ENCODE data around the gene SLC39A8.
"Not testable (repeated sequence)": the region's sequence is repeated elsewhere in the genome, so short reads cannot be mapped to it uniquely, and the experiment has no call there.

SLC39A8 gene

DNA sequence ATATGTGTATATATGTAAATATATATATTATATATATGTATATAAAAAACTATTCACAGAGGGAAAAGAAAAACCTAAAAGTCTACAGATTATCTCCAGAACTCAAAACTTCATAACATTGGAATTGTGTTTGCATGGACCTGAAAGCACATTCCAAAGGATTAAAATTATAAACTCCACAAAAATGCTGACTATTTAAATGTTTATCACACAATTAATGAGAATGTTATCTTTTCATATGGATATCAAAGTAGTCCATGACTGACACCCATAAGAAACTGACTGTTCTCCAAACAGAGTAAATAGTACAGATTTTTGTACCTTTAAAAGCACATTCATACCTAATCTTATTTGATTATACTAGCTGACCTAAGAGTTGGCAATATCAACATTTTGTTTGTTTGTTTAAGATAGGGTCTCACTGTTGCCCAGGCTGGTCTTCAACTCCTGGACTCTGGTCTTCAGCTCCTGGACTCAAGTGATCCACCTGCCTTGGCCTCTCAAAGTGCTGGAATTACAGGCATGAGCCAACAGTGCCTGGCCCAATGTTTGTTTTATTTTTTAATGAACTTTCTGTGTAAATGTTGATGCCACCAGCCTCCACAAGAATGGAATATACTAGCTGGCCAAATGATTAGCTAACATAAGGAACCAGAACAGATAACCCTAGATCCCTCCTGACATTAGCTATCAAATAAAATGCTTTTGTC is 50.0 kb downstream of the SLC39A8 start:
- DNase-seq = no peak

DNA sequence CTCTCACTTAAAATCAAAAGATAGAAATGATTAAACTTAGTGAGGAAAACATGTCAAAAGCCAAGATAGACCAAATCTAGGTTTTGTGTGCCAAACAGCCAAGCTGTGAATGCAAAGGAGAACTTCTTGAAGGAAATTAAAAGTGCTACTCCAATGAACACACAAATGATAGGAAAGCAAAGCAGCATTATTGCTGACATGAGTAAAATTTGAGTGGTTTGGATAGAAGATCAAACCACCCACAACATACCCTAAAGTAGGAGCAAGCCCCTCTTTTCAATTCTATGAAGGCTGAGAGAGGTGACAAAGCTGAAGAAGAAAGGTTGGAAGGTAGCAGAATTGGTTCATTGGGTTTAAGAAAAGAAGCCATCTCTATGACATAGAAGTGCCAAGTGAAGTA is 56.8 kb downstream of the SLC39A8 start:
- no peak for DNase-seq

- DNase-seq = no peak
These were observed 59.5 kb downstream of the SLC39A8 start for GRCh38 chr4:102285831-102286230.

DNA sequence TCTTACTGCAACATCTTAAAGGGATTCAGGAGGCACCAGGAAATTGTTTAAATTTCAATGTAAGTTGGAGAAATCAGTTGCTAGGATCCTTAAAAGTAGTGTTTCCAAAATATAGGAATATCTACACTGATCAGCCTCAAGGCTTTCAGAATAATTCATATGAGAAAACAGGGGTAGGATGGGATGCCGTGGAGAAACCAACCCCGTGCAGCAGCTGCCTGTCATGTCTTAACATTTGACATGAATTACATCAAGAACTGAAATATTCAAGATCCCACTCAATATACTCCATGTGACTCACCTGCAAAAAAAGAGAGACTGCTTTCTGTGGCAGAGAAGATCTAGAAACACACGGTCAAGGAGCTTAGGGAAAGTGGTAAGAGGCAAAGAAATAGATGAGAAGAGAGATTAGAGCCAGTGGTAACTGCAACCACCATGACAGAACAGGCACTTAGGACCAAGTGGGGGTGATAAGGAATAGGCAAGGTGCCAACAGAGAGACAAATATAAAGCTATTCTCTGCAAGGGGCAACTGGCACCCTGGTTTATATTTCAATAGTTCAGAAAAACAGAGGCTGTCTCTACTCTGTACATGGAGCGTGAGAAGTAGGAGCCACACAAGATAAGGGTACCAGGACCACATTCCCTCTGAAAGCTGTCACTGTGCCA is 64.0 kb downstream of the SLC39A8 start:
- no peak for DNase-seq

GRCh38 chr4:102273317-102273716 is 72.0 kb downstream of the SLC39A8 start:
- not testable (repeated sequence) for DNase-seq

DNA sequence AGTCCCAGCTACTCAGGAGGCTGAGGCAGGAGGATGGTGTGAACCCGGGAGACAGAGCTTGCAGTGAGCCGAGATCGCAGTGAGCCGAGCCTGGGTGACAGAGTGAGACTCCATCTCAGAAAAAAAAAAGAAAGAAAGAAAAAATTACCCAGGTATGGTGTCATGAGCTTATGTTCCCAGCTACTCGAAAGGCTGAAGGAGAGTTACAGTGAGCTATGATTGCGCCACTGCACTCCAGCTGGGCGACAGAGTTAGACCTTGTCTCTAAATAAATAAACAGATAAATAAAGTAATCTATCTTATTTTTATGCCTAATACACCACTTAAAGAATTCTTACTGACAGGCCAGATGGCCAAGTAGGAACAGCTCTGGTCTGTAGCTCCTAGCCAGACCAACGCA is 73.0 kb downstream of the SLC39A8 start:
- no peak for DNase-seq

DNA sequence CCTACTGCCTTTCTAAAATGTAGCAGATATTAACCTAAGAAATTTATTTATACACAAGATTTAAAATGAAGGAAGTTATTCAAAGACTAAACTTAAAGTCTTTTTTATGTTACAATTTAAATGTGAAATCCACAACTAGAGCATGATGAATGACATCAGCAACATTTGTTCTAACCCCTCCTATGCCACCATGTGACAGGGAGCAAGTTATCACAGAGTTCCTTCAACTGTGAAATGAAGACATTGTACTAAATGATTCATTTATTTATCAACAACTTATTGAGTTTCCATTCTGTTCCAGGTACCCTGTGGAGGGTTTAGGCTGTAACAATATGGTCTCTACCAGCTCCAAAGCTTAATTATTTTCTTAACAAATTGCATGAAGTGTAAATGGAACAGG is 76.9 kb downstream of the SLC39A8 start:
- no peak for DNase-seq

DNA sequence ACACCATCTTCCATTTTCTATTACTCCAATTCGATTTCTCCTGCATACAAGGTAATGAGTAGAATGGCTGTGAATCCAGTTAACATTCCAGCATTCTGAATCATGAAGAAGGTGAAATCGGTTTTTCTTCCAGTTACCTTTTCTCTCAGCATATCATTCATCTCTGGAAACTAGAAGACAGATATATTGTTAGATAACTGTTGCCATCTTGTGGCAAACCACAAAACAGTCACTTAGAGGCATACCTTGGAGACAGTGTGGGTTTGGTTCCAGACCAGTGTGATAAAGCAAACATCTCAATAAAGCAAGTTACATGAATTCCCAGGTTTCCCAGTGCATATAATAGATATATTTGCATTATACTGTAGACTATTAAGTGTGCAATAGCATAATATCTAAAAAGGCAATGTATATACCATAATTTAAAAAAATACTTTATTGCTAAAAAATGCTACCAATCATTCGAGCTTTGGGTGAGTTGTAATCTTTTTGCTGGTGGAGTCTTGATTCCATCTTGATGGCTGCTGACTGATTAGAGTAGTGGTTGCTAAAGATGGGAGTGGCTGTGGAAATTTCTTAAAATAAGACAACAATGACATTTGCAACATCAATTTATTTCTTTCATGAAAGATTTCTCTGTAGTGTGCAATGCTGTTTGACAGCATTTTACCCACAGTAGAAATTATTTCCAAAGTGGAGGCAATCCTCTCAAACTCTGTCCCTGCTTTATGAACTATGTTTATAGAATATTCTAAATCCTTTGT is 82.1 kb downstream of the SLC39A8 start:
- DNase-seq = no peak

DNA sequence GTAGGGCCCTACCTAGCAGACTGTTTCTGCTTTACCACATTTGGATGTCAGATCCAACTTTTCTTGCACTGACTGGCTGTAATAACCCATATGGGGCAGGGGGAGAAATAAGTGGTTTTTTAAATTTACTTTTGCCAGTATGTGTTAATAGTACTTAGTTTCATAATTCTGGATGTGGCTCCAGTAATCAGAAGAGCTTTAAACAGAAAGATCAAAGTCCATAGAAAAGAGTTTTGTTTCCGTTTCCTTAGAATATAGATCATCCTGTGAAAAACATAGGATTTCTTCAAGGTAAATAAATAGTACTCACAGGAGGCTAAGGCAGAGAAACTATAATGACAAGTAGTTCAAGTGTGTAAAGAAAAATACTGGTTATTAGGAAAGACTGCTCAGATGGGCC is 85.6 kb downstream of the SLC39A8 start:
- DNase-seq = no peak

DNA sequence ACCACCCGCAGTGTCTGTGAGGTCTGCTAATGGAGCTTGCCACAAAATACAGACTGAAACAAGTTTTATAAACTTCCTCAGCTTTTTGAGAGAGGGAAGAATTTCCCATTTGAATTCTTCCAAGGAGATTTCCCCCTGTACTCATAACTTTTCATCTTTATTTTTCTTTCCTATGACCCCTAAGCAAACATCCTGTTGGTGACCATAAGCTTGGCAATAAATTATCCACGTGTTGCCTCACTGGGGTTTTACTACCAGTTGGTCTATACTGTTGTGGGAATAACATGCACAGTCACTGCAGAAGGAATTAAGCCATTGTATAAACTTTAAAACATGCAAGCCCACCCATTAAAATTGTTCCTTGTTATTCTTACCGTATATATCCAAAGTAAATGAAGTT is 86.2 kb downstream of the SLC39A8 start:
- DNase-seq = no peak

DNA sequence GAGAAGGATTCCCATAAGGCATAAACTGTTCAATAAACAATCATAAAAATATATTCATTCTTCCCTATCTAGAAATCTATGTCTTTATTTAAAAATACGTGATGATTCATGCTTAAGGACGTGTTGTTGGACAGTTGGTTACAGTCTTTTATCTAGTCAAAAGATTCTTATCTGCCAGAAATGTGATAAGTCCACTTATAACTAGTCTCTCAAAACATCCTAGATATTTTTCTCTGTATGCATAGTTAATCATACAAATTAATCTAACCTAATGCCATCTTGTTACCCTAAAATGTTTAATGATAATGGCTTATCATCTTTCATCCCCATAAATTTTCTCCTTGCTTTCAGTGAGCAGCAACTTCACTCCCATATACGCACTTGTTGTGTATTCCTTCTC is 89.0 kb downstream of the SLC39A8 start:
- DNase-seq = no peak

DNA sequence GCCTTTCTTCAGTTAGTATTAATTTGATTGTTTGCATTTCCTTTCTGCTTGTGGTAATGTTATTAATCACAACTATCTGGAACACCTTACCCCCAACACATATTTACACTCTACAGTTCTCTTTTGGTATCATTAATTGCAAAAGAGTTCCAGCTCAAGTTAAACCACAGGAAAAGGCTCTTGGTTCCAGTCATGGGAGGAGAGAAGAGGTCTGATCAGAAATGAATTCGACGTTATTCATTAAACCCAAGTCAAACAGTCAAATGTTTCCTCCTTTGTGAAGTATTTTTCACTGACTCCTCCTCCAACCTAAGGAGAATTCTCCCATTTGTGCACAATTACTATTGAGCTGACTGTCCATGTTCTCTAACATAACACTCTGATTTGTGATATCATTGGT is 91.4 kb downstream of the SLC39A8 start:
- DNase-seq = no peak

DNA sequence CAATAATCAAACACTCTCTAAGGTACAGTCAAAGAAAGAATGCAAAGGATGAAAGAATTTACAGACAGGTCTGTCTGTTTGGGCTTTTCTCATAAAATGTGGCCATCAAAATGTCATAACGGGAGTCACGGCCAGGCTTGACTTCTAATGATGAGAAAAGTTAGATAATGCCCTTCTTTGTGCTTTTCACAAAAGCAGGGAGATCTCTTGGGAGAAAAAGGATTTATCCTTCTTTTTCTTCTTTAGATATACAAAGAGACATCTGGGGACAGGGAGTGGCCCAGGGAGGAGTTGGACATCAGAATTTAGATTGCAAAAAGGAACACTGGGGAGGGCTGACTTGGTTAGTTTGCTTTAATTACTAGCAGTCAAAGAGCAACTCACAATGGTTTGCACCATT is 93.1 kb downstream of the SLC39A8 start:
- no peak for DNase-seq

- DNase-seq = no peak
These were observed 94.9 kb downstream of the SLC39A8 start for GRCh38 chr4:102250341-102250740.

DNA sequence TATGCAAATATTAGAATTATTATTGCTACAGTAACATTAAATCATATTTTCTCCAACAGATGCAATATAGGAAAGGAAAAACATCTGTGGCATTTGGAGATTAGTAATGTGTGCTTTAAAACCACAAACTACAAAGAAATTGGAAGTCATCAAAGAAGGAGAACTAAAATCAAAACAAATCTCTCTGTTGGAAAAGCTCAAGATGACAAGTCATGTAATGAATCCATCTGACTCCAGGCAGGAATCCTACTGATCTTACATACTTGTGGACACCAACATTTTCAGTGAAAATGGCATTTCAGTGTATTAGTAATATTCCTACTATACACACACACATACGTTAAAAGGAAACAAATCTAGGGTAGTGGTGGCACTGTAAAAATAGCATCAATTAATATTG is 98.2 kb downstream of the SLC39A8 start:
- DNase-seq = no peak

DNA sequence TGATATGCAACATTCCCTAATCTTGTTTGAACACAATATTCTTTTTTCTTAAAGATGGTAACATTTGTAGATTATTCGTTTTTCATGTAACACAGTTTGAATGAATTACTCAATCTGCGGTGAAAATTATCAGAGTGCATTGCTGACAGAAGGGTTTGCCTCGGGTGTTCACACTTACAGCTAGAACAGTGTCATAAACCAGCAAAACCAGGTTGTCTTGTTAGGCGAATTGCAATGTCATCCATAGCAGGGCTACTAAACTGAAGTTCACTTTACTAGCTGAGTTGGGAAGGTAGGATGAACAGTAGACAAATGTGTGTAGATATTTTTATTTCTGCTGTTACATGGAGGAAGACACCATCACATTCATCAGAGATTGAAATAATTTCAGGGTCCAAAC is 98.9 kb downstream of the SLC39A8 start:
- no peak for DNase-seq

DNA sequence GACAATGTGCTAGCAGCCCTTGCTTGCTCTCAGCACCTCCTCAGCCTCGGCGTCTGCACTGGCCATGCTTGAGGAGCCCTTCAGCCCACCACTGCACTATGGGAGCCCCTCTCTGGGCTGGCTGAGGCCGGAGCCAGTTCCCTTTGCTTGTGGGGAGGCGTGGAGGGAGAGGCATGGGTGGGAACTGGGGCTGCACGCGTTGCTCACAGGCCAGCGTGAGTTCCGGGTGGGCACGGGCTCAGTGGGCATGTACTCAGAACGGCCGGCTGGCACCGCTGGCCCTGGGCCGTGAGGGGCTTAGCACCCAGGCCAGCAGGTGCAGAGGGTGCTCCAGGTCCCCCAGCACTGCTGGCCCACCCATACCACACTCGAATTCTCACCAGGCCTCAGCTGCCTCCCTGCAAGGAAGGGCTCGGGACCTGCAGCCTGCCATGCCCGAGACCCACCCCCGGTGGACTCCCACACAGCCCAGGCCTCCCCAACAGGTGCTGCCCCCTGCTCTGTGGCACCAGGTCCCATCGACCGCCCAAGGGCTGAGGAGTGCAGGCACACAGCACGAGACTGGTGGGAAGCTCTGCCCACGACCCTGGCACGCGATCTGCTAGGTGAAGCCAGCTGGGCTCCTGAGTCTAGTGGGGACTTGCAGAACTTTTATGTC is 100.3 kb downstream of the SLC39A8 start:
- no peak for DNase-seq

DNA sequence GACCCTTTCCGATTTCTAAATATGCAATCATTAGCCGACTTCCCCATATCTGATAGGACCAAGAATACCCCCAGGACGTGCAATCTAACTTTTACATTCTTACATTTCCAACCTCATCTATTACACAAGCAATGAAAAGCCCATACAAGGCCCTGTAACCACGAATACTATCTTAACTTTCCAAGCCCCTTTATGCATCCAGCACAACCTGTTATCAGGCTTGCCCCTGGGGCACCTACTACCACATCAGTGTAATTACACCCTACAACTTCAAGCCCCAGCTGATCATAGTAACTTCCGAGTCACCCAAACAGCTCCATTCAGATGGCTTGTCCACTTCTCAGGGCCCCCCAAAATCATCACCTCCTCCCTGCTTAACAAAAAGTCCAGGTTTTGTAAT is 102.0 kb downstream of the SLC39A8 start:
- DNase-seq = not testable (repeated sequence)

GRCh38 chr4:102234243-102234838 is 110.9 kb downstream of the SLC39A8 start:
- DNase-seq = no peak

DNA sequence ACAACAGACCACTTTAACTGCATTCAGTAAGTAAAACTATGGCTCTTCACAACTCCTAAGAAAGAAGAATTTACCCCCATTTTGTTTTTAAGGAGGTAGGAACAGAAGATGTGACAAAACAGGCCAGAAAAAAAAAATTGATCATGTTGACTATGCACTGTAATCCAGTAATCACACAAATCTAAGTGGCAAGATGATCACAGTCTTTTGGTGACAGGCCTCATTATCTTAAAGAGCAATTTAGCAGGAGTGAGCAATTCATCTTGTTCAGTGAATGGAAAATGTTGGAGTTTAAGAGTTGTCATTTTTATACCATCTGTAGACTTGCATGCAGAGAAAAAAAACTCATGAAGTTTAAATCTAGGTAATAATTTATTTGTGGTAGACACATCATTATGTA is 115.1 kb downstream of the SLC39A8 start:
- DNase-seq = no peak

GRCh38 chr4:102227388-102227787 is 117.9 kb downstream of the SLC39A8 start:
- no peak for DNase-seq

DNA sequence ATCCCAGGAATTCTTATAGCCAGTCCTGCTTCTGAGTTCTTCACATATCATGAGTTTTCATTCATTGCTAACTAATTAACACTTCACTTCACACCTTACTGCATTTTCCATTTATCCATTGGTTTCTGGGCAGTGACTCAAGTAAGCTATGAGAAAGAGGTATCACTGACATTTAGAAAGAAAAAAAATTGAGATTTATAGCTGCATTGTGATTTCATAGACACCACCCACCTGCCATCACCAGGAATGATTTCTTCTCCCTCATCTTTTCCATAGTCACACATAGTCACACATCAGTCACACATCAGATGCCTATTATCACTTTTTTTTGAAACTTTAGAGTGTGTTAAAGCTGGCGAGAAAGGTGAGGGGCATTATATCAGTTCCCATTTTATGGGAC is 121.8 kb downstream of the SLC39A8 start:
- DNase-seq = no peak

DNA sequence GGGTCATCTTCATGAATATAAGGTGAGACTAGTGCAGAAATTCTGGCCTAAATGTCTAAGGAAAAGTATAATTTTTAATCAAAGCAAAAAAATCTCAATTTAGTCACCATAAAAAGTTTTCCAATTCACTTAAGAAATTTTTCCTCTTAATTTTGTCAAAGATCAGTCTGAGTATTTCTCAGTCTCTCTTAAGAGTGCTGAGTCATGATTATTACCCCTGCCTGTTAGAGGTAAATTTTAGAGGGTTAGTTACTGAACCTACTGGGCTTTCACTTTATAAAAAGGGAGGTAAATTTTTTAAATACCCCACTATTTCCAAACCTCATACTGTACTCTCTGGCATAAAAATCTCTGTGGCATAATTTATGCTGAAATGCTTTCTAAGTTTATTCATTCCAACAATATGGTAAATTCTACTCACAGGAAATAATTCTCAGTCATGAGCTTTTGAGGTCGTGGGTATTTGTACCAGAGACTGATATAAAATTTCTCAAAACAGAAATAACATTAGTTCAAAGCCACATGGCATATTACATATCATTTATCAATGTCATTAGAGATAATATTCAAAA is 122.4 kb downstream of the SLC39A8 start:
- no peak for DNase-seq

Measured in GOT3 (cell line).